ENCODE measurements around the gene DLG1. TPM values are rescaled to one million over a fixed set of nuclear protein-coding genes. Genes with fewer than 3 reads are reported as not detected.

Gene DLG1
- total RNA-seq (2022) (121 and 129 TPM in 2 replicates), Bru-seq, nascent RNA (percentile 96 among the genes with signal in this experiment), BruChase-seq, experiment 1, labeled RNA remaining after a 6-hour chase (percentile 88 among the genes with signal in this experiment), BruChase-seq, experiment 2, labeled RNA remaining after a 2-hour chase (percentile 93 among the genes with signal in this experiment)
- long read RNA-seq, full-length matches to known transcripts = 3 of 119 reads
- long read RNA-seq, partial matches to known transcripts = 13 of 119 reads
- long read RNA-seq, other reads (novel, unspliced or antisense) = 103 of 119 reads

DNA sequence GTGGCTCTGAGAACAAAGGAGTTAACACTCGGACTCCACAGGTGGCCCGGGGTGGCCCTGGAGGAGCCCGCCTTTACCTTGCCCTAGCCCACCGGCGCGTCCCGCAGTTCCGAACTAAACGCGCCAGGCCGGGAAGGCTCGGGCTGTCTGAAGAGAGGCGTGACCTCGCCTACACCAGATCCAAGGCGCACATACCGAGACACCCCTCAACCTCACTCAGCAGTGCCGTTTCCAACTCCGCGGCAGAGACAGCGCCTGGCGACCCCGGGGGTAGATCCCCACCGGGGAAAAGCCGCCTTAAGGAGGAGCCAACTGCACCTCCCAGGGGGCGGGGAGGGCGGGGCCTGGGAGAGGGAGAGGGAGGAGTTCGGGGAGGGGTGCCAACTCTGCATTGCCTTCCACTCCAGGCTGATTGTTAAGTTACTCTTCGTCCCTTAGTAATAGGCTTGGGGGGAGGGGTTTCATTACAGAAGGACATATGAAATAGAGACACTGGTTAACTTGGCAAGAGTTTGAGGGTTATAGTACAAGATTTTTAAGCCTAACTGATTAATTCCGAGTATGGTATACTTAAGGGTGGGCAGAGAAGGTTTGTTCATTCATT is at the start of gene DLG1:
TSS of gene DLG1 (minus strand) at position 272 of the 604 bp plus-strand sequence. CDS start 1,408 bp downstream, outside the sequence.
- DNase-seq (ENCODE audit: unreplicated experiment) = peak; percentile 98
- intact Hi-C loops (cut with micrococcal nuclease) = loop anchor here (1.0 to 5.0 kb wide), 4 partner anchors 74 to 204 kb away; no protein-coding TSS in a partner anchor
- peaks cover 25% of the 10 kb centered on the region for H3K36me3 Mint-ChIP-seq (ENCODE audit: insufficient read depth, unreplicated experiment)
- H3K4me3 Mint-ChIP-seq (ENCODE audit: unreplicated experiment) = peak within 1 kb of the TSS; percentile 94
- TF ChIP-seq, protein P1, sequence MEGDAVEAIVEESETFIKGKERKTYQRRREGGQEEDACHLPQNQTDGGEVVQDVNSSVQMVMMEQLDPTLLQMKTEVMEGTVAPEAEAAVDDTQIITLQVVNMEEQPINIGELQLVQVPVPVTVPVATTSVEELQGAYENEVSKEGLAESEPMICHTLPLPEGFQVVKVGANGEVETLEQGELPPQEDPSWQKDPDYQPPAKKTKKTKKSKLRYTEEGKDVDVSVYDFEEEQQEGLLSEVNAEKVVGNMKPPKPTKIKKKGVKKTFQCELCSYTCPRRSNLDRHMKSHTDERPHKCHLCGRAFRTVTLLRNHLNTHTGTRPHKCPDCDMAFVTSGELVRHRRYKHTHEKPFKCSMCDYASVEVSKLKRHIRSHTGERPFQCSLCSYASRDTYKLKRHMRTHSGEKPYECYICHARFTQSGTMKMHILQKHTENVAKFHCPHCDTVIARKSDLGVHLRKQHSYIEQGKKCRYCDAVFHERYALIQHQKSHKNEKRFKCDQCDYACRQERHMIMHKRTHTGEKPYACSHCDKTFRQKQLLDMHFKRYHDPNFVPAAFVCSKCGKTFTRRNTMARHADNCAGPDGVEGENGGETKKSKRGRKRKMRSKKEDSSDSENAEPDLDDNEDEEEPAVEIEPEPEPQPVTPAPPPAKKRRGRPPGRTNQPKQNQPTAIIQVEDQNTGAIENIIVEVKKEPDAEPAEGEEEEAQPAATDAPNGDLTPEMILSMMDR (IDR thresholded peaks at IDR 0.05; ENCODE audit: unreplicated experiment) = no peak
- peaks cover 14% of the 10 kb centered on the region for H3K4me1 Mint-ChIP-seq (ENCODE audit: insufficient read depth, unreplicated experiment)
- peak within 1 kb of the TSS; percentile 97 for H3K27ac Mint-ChIP-seq (ENCODE audit: low read depth, unreplicated experiment)
- H3K9me3 Mint-ChIP-seq (ENCODE audit: unreplicated experiment) = no peaks in the 10 kb centered on the region
- no peaks in the 10 kb centered on the region for H3K27me3 Mint-ChIP-seq (ENCODE audit: insufficient read depth, unreplicated experiment)
- BruUV-seq (replicated peaks) = no TSS peak
- ChIA-PET CTCF (interaction anchor here (0.9 to 1.2 kb wide), 3 partner anchors 42 to 204 kb away, joined by 3 read pairs; no protein-coding TSS in a partner anchor), POLR2A (interaction anchor here (0.8 to 4.3 kb wide), 30 partner anchors 8 to 208 kb away, joined by 3 to 49 read pairs (median 6); no protein-coding TSS in a partner anchor)

GRCh38 chr3:197348014-197348413 is 49.6 kb upstream of the DLG1 start:
- CTCF ChIA-PET = no interaction called here
- H3K36me3 Mint-ChIP-seq (ENCODE audit: insufficient read depth, unreplicated experiment) = no peaks in the 10 kb centered on the region
- DNase-seq (ENCODE audit: unreplicated experiment) = no peak
- TF ChIP-seq, protein P1 (IDR thresholded peaks at IDR 0.05; ENCODE audit: unreplicated experiment) = no peak
- H3K27ac Mint-ChIP-seq (ENCODE audit: low read depth, unreplicated experiment) = no peak overlapping the region
- H3K4me3 Mint-ChIP-seq (ENCODE audit: unreplicated experiment) = no peak overlapping the region
- intact Hi-C loops (cut with micrococcal nuclease) = no loop called here
- no peaks in the 10 kb centered on the region for H3K27me3 Mint-ChIP-seq (ENCODE audit: insufficient read depth, unreplicated experiment)
- H3K9me3 Mint-ChIP-seq (ENCODE audit: unreplicated experiment) = no peaks in the 10 kb centered on the region
- POLR2A ChIA-PET = no interaction called here
- no TSS peak for BruUV-seq (replicated peaks)
- peaks cover 7% of the 10 kb centered on the region for H3K4me1 Mint-ChIP-seq (ENCODE audit: insufficient read depth, unreplicated experiment)

DNA sequence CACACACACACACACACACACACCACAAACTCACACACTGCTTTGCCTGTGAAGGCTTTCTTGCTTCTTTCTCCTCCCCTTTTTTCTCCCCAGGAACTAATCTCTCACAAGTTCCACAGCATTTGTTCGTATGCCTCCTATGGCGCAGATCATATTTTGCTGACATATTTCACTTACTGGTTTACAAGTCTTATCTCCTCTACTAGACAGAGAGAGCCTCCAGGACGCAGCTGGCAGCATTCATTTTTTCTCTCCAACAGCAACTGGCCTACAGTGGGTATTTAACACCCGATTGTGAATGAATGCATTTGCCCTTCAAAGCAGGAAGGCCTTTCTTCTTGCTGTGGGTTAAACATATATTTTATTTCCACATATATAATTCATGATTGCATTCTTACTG is 47.0 kb upstream of the DLG1 start:
- no peak for DNase-seq (ENCODE audit: unreplicated experiment)
- Mint-ChIP-seq H3K9me3 (ENCODE audit: unreplicated experiment) (no peaks in the 10 kb centered on the region), H3K4me1 (ENCODE audit: insufficient read depth, unreplicated experiment) (no peaks in the 10 kb centered on the region), H3K36me3 (ENCODE audit: insufficient read depth, unreplicated experiment) (no peaks in the 10 kb centered on the region), H3K4me3 (ENCODE audit: unreplicated experiment) (no peak overlapping the region), H3K27ac (ENCODE audit: low read depth, unreplicated experiment) (no peak overlapping the region), H3K27me3 (ENCODE audit: insufficient read depth, unreplicated experiment) (no peaks in the 10 kb centered on the region)
- intact Hi-C loops (cut with micrococcal nuclease) = no loop called here
- ChIA-PET CTCF (interaction anchor here (0.6 kb wide), 1 partner anchor 26 kb away, joined by 4 read pairs; no protein-coding TSS in a partner anchor), POLR2A (interaction anchor here (1.4 kb wide), 1 partner anchor 27 kb away, joined by 3 read pairs; no protein-coding TSS in a partner anchor)
- TF ChIP-seq, protein P1 (IDR thresholded peaks at IDR 0.05; ENCODE audit: unreplicated experiment) = no peak
- no TSS peak for BruUV-seq (replicated peaks)

GRCh38 chr3:197344582-197345318 is 46.3 kb upstream of the DLG1 start:
- no peaks in the 10 kb centered on the region for H3K9me3 Mint-ChIP-seq (ENCODE audit: unreplicated experiment)
- H3K4me1 Mint-ChIP-seq (ENCODE audit: insufficient read depth, unreplicated experiment) = no peaks in the 10 kb centered on the region
- POLR2A ChIA-PET = no interaction called here
- TF ChIP-seq, protein P1 (IDR thresholded peaks at IDR 0.05; ENCODE audit: unreplicated experiment) = no peak
- no TSS peak for BruUV-seq (replicated peaks)
- CTCF ChIA-PET = no interaction called here
- no peaks in the 10 kb centered on the region for H3K36me3 Mint-ChIP-seq (ENCODE audit: insufficient read depth, unreplicated experiment)
- H3K27ac Mint-ChIP-seq (ENCODE audit: low read depth, unreplicated experiment) = no peak overlapping the region
- intact Hi-C loops (cut with micrococcal nuclease) = no loop called here
- no peaks in the 10 kb centered on the region for H3K27me3 Mint-ChIP-seq (ENCODE audit: insufficient read depth, unreplicated experiment)
- H3K4me3 Mint-ChIP-seq (ENCODE audit: unreplicated experiment) = no peak overlapping the region
- no peak for DNase-seq (ENCODE audit: unreplicated experiment)
